Fibroblast of the conjunctiva (primary cell): Measurements from ENCODE around the gene SPRED1.

Experiments
- DNase-seq: peaks from one replicate; pipeline ENCODE4 v3.0.0-alpha.2; 2010; ENCODE audit warnings: low read depth

The SPRED1 gene

DNA sequence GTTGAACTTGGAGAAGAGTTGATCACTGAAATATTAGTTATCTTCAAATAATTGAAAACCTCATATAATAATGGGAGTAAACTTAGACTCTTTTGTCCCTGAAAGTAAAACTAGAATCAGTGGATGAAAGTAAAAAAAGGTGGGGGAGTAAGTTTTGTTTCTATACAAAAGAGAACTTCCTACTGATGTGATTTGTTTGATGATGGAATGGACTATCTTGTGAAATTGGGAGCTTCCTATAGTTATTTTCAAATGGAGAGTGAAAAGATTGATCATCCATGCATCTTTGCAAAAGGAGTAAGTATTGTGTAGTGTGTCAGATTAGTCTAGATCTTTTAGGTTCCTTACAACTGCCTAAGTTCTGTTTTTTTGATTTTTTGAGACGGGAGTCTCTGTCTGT lies 28.4 kb downstream of the SPRED1 start:
- DNase-seq = no peak

DNA sequence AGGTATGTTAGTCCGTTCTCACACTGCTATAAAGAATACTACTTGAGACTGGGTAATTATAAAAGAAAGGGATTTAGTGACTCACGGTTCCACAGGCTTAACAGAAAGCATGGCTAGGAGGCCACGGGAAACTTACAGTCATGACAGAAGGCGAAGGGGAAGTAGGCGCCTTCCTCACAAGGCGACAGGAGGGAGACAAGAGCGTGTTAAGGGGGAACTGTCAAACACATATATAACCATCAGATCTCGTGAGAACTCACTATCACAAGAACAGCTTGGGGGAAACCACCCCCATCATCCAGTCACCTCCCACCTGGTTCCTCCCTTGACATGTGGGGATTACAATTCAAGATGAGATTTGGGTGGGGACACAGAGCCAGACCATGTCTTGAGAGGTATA lies 30.4 kb downstream of the SPRED1 start:
- no peak for DNase-seq

DNA sequence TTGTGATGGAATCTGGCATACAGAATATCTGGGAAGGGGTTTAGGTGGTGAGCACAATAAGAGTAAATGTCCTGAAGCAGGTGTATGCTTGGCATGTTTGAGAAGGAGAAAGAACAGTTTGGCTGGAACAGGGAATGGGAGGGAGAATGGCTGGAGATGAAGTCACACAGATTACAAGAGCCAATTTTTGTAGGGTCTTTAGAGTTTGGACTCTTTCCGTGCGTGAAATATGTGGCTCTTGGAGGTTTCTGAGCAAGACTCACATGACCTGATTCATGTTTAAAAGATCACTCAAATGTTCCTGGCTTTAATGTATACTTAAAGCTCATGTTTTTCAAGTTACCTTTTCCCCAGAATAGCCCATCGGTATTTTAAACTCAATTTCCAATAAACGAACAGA lies 32.8 kb downstream of the SPRED1 start:
- DNase-seq = no peak

DNA sequence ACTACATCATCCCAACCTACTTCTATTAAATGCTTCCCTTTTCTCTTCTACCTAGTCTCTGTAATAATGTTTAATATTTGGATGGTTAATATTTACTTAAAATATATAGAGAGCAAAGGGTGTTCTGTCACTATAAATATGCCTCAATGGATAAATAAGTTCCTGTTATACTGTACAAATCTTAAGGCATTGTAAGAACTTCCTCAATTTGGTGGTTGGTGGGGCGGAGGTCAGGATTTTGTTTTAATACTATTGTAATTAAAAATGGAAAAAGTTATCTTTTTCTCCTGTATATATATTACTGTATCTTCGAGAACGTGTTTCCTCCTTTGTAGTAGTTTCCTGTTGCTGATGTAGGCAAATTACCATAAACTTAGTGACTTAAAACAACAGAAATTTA lies 41.5 kb downstream of the SPRED1 start:
- no peak for DNase-seq

DNA sequence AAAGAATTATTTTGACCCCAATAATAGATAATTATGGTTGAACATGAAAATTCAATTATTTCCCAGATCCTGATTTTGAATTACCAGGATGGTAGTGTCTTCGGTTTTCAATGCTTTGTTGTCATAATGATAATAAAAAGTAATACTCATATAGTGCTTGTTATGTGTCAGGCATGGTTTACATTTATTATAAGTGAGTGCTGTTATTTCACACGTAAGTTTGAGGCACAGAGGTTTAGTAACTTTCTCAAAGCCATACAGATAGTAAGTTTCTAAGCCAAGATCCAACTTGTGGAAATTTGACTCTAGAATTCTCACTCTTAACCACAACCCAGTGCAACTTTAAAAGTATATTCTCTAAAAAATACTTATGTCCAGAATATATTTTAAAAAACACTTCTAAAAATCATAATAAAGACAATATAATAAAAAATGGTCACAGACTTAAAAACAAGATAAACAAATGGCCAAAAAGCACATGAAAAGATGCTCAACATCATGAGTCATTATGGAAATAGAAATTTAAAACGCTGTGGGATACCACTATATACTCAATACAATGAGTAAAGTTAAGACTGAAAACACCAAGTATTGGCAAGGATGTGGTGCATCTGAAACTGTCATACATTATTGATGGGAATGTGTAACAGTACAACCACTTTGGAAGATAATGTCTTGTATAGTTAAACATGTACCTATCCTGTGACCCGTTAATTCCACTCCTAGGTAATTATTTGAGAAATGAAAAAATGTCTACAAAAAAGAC lies 45.2 kb downstream of the SPRED1 start:
- DNase-seq = no peak

DNA sequence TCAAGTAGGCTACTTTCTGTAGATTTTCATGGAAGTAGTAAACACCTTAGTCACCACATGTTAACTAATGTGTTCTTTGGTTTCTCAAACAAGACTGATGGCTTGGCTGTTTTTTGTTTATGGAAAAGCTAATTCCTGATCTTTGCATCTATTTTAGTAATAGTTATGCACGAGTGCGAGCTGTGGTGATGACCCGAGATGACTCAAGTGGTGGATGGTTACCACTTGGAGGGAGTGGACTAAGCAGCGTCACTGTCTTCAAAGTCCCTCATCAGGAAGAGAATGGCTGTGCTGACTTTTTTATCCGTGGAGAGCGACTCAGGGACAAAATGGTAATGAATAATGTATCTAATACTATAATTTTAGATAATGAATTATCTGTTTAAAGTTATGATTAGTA lies 46.6 kb downstream of the SPRED1 start:
- no peak for DNase-seq

DNA sequence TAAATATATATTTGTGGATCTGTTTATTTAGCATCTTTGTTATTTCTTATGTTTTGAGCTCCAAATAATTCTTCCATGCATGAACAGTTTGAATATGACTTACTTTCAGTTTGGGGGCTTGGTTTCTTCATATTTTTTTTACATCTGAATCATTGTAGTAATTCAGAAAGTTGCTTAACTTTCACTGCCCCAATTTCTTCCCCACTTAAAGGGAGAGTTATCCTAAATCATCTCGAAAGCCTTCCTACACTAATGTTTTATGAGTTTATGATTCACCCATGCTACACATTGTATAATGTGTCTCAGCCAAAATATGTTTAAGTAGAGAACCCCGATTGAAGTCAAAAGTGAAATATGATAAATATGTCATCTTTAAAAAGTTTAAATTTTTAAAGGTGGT lies 47.8 kb downstream of the SPRED1 start:
- no peak for DNase-seq

DNA sequence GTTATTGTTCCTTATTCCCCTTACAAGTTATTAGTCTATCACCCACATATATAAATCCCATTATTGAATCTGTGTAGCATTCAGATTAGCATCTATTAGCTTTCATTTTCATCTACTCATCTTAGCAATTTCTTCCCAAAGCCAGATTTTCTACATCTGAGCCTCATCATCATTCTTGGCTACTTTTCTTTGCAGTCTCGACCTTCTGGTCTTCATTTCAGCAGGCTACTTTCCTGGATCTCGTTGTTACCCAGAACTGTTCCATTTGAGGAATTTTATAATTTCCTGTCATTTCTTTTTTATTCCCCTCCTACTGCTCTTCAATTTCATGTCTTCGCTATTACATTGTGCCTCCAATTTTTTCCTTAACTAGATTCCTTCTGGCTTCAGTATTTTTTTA lies 51.8 kb downstream of the SPRED1 start:
- DNase-seq = no peak

DNA sequence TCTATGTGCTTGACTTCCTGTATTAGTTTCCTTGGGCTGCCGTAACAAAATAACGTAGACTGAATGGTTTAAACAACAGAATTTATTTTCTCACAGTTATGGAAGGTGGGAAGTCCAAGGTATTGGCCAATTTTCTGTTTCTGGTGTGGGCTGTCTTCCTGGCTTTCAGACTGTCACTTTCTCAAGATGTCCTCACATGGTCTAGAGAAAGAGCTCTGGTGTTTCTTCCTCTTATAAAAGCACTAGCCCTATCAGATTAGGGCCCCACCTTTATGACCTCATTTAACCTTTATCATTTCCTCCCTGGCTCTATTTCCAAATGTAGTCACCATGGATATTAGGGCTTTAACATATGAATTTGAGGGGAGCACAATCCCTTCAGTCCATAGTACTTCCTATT lies 54.6 kb downstream of the SPRED1 start:
- DNase-seq = no peak

DNA sequence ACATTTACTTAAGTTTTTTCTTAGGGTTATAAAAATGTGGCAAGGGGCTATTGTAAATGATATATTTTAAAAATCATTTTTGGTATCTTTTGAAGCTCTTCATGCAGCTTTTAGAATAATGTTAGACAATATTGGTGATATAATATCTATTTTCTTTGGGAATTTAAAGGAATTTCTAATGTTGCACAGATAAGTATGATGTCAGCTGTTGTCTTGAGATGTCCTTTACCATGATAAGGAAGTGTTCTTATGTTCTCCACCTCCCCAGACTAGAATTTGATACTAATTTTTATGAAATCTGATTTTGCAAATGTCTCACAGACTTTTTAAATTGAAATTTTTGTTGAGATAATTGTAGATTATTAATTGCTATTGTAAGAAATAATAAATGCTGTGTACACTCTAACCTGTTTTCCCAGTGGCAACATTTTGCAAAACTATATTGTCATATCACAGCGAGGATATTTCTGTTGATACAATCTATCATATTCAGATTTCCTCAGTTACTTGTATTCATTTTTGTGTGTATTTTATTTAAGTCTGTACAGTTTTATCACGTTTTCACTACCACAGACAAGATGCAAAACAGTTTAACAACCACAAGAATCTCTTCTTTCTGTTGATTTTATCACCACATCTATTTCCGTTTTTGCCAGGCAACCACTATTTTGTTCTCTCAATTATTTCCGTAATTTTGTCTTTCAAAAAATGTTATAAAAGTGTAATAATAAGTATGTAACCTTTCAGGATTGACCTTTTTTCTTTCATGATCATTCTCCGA lies 55.4 kb downstream of the SPRED1 start:
- DNase-seq = no peak

DNA sequence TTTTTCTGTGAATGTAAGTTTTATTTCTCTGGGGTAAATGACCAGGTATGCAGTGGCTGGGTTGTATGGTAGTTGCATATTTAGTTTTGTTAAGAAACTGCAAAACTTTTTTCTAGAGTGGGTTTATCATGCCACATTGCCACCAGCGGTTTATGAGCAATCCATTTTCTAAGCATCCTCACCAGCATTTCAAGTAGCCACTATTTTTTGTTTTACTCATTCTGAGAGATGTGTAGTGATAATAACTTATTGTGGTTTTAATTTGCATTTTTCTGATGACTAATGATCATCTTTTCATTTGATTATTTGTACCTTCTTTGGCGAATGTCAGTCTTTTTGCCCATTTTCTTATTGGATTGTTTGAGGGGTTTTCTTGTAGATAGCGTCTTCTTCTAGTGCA lies 56.2 kb downstream of the SPRED1 start:
- no peak for DNase-seq

DNA sequence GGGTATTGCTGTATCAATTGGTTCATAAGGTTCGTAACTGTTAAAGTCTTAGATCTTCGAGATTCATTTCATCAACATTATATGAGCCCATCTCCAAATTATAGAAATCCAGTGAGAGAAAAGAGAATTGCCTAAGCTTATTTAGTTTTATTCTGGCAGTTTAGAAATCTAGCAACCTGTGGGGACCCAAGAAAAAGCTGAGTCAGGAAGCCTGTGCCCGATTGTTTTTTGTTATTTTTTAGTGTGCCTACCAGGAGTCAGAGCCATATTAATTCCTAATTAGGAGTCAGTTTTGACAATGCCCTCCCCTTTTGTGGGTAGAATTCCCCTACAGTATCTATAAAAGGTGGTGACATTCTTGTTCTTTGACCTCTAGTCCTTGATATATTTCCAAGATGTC lies 59.6 kb downstream of the SPRED1 start:
- DNase-seq = no peak

DNA sequence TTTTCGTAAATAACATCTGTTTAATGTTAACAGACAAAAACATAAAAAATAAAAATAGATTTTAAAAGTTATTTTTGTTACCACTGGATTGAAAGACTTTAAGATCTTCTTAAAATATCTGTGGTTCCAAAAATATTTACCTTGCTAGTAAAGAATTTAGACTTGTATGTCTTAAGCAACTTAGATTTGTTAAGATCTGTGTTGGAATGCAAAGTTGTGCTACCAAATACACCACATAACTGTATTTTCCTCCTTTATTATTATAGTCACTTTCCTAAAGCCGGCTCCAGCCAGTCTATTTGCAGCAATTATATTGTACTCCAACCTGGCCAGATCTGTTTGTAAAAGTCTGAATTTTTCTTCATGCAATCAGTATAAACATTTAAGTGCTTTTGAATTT lies 63.7 kb downstream of the SPRED1 start:
- no peak for DNase-seq

DNA sequence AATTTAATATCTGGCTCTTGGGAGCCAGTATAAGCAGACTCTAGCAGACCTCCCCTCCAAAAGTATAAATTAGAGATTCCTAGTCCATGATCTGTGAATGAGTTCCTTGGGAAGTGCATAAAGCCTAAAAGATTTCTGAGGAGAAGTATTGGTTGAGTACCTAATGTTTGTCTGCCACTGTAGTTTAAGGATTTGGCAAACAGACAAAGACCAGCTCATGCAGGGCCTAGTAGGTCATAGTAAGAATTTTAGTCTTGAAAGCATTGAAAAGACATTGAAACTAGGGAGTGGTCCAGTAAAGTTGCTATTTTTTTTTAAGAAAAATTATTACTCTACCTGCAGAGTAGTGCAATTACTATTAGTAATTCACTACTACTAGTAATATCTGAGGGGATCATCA lies 67.5 kb downstream of the SPRED1 start:
- DNase-seq = no peak

DNA sequence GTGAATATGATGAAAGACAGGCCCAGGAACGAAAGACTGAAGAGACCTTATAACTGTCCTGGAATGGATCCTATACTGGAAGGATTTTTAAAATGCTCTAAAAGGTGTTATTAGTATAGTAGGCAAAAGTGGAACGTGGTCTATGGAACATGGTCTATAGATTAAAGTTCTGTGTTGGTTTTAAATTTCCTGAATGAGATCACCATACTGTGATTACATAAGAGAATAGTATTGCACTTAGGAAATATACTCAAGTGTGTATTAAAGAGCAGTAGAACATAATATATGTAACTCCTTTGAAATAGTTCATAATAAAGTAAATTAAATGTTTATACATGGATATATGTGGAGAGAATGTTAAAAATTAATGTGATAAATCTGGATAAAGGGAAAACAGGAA lies 68.2 kb downstream of the SPRED1 start:
- no peak for DNase-seq

DNA sequence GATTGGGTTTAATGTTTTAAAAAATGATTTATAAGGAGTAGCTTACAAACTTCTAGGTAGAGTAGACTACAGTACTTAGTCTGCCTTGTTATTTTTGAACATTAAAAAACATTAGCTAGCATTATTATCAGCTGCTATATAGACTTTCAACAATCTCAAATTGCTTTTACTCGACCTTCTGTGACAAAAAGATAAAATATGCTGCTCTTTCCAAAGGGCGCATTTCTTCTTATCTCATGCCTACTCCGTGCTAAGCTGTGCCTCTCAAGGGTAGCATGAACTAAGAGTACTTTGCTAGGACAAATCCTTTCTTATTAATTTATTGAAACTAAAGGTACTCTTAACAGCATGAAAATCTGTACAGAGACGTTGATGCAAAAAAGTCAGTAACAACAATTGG lies 71.3 kb downstream of the SPRED1 start:
- no peak for DNase-seq

DNA sequence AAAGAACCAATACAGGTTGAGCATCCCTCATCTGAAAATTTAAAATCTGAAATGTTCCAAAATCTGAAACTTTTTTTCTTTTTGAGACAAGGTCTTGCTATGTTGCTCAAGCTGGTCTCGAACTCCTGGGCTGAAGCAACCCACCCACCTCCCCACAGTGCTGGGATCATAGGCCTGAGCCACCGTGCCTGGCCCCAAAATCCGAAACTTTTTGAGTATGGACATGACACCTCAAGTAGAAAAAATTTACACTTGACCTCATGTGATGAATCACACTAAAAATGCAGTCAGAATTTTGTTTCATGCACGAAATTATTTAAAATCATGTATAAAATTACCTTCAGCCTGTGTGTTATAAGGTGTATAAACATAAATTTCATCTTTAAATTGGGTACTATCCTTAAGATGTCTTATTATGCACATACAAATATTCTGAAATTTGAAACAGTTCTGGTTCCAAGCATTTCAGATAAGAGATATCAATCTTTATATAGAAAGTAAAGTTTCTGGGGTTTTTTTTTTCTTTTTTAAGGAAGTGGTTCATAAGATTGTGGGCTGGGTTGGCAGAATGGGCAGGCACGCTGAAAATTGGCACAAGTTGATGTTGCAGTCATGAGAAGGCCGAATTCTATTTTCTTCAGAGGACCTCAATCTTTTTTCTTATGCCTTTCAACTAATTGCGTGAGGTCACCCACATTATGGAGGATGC lies 72.5 kb downstream of the SPRED1 start:
- DNase-seq = no peak

DNA sequence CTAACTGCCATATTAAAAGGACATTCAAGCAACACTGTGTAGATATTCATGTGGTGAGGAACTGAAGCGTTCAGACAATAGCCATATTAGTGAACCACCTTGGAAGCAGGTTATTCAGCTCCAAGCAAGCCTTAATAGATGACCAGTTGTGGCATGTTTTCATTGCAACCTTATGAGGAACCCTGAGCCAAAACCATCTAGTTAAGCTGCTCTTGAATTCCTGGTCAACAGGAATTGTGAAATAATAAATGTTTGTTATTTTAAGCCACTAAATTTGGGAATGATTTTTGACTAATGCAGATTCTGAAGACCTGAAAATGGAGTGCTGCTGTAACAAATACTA lies 73.0 kb downstream of the SPRED1 start:
- no peak for DNase-seq

DNA sequence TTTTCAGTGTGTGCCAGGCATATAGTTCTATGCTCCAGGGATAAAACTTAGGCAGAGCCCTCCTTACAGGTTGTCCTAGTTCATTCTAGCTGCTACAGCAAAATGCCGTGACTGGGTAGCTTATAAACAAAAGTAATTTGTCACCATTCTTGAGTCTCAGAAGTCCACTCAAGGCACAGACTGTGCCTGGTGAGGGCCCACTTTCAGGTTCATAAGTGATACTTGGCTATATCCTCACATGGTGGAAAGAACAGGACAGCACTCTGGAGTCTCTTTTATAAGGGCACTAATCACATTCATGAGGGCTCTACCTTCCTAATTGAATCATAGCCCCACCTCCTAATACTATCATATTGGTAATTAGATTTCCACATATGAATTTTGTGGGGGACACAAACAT lies 80.1 kb downstream of the SPRED1 start:
- no peak for DNase-seq

DNA sequence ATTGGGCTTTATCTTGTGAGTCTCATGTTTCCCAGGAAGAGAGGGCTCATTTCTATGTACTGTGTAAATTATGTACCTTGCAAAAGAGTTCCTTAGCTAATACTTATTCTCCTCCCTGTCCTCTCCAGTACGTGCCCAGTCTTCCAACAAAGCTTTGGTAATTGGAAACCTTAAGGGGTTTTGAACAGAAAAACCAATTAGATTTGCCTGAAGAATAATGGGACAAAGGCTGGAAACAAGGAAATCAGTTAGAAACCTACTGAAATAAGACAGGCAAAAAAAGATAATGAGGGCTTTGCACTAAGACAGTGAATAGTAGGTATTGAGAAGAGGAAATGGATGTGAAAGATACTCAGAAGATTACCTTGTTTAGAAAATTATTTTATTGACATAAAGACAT lies 82.5 kb downstream of the SPRED1 start:
- no peak for DNase-seq

DNA sequence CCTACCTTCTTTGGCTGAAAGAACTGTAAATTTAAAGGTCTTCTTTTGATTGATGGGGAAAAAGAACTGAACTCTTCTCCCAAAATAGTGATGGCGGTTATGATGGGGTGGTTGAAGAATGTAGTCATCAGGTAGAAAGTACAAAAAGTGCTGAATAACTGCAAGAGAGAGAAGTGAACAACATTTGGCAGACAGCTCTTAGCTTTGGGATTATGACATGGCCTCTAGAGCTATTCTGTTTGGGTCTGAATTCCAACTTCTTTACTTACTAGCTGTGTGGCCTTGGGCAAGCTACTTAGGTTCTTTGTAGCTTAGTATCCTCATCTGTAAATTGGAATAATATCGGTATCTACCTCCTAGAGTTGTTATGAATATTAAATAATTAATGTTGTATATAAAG lies 91.7 kb downstream of the SPRED1 start:
- no peak for DNase-seq

DNA sequence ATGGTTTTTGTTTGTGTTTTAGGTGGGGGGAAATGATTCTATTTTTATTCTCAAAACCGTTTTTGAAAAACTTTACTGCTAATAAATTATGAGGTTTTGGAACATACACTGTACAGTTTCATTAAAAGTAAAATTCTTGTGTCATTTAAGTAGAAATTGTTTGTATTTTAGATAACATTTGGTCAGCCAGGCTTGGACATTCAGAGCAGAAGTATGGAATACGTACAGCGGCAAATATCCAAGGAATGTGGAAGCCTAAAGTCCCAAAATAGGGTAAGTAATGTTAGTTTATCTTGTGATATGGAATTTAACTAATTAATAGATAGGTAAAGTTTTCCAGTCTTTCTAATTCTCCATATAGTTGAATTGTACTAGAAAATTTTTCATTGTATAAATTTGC lies 96.6 kb downstream of the SPRED1 start:
- no peak for DNase-seq

DNA sequence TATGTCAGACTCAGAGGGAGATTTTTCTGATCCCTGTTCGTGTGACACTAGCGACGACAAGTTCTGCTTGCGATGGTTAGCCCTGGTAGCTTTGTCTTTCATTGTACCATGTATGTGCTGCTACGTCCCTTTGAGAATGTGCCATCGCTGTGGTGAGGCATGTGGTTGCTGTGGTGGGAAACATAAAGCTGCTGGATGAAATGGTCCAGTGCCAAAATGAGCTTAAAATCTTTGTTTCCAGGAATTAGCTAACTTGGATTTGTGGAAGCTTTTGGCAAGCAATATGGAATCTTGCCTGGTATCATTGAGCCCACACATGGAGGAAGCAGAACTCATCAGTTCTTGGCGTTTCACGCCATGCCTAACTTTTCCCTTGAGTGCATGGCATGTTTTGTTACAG lies 98.8 kb downstream of the SPRED1 start:
- DNase-seq = no peak
